SW 1271 (cell line): ENCODE measurements around the gene CA9.

Source experiments
- DNase-seq, 2 experiments: peaks; one replicate each; lab custom pipeline; 2025; lab: John Stamatoyannopoulos, UW

CA9 gene

DNA sequence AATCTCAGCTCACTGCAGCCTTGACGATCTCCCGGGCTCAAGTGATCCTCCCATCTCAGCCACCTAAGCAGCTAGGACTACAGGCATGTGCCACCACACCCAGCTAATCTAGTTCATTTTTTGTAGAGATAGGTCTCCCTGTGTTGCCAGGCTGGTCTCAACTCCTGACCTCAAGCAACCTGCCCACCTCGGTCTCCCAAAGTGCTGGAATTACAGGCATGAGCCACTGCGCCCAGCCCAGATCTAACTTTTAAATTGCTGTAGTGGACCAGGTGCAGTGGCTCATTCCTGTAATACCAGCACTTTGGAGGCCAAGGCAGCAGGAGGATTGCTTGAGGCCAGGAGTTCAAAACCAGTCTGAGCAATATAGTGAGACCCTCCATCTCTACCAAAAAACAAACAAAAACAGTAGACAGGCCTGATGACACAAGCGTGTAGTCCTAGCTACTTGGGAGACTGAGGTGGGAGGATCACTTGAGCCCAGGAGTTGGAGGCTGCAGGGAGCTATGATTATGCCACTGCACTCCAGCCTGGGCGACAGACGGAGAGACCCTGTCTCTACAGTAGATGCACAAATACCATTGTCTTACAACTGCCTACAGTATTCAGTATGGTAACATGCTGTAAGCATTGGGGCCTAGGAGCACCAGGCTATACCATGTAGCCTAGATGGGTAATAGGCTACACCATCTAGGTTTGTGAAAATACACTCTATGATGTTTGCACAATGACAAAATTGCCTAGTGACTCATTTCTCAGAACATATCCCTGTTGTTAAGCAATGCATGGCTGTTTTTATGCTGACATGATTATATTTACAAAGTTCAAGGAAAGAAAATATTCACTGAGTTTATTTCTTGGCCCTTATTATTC is 21.5 kb upstream of the CA9 start:
- DNase-seq = no peak

DNA sequence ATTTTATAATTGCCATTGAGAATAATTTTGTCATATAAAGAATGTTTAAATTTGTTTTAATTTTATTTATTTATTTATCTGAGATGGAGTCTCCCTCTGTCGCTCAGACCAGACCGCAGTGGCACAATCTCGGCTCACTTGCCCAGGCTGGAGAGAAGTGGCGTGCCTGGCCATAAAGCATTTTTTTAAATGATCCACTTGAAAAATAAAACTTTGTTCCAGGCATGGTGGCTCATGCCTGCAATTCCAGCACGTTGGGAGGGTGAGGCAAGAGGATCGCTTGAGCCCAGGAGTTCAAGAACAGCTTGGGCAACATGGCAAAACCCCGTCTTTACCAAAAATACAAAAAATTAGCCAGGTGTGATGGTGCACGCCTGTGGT is 20.9 kb upstream of the CA9 start:
- no peak for DNase-seq

DNA sequence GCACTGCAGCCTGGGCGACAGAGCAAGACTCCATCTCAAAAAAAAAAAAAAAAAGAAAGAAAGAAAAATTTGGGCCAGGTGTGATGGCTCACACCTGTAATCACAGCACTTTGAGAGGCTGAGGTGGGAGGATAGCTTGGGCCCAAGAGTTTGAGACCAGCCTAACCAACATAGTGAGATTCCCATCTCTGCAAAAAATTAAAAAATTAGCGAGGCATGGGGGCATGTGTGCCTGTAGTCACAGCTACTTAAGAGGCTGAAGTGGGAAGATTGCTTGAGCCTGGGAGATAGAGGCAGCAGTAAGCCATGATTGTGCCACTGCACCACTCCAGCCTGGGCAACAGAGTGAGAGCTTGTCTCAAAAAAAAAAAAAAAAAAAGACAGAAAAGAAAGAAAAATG is 20.1 kb upstream of the CA9 start:
- DNase-seq = no peak

GRCh38 chr9:35656348-35656747 is 17.4 kb upstream of the CA9 start:
- no peak for DNase-seq

DNA sequence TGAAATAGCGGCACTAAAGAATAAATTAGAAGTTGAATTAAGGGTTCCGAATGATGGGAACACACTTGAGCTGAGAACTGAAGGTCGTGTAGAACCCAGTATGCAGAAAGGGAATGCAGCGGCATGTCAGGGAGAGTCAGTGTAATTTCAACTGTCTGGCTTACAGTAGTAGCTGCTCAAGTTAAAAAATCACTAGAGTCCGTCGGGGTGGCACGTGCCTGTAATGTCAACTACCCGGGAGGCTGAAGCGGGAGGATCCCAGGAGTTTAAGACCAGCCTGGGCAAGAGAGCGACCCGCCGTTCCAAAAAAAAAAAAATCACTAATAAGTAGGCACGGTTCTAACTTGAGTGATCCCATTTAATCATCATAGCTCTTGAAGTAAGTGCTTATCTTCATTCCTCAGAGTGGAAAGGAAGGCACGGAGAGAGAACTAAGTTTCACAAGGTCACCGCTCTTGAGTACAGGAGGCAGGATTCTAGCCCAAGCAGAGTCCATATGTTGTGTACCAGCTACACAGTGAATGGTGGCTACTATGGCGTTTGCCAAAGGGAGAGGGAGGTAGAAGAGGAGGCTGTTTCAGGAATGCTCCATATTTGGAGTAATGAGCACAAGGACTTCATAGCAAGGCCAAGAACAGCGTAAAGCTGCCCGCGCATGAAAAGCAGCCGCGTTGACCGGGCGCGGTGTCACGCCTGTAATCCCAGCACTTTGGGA is 16.7 kb upstream of the CA9 start:
- DNase-seq = no peak

DNA sequence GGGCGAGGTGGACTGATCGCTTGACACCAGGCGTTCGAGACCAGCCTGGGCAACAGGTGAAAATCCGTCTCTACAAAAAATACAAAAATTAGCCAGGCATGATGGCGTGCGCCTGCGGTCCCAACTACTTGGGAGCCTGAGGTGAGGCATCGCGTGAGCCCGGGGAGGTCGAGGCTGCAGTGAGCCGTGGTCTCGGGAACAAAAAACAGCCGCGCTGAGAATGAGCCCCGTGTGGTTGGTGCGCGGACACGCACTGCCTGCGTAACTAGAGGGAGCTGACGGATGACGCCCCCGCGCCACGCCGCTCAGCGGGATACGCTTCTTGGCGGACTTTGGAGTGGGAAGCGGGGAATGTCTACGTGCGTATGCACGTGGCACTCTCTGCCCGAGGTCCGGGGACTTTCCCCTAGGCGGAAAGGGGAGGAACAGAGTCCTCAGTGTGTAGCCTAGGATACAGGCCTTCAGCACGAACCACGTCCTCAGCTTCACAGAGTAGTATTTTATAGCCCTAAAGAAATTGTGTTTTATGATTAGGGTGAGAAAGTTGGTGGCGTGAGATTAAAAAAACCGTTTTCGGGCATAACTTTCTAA is 16.1 kb upstream of the CA9 start, which contains the start of gene RMRP:
Gene RMRP (minus strand): TSS at position 474 of the 591 bp plus-strand sequence.
- DNase-seq = peak; percentile 89

GRCh38 chr9:35658137-35658967 is 15.4 kb upstream of the CA9 start, which contains the start of gene CCDC107:
Gene CCDC107 (plus strand): TSS chr9:35658292. CDS start chr9:35658380, 88 bp downstream.
- DNase-seq = peak; percentile 23 to 77

GRCh38 chr9:35658968-35659220 is 14.8 kb upstream of the CA9 start:
- no peak for DNase-seq

DNA sequence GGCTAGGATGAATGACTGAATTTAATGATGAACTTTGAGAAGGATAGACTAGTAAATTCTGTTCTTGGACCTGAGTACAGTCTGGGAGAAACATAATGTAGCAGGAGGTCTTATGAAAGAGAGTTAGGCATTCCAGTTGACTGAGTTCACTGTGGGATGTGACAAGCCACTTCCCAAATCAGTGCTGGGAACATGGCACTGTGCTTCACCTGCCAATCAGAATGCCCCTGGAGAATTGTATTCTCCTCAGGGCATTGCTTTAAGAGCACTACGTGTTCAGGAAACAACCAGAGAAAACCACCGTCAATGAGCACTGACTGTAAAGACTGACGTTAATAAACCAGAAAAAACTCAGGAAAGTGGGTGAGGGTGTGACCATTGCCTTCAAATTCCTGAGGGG is 14.4 kb upstream of the CA9 start:
- DNase-seq = peak in 1 of 2 experiments; percentile 29

- peak in 1 of 2 experiments; percentile 32 for DNase-seq
Observed at GRCh38 chr9:35660966-35661415, 12.7 kb upstream of the CA9 start.

GRCh38 chr9:35661756-35662350 is 11.9 kb upstream of the CA9 start:
- DNase-seq = no peak

GRCh38 chr9:35662437-35662836 is 11.3 kb upstream of the CA9 start:
- no peak for DNase-seq

DNA sequence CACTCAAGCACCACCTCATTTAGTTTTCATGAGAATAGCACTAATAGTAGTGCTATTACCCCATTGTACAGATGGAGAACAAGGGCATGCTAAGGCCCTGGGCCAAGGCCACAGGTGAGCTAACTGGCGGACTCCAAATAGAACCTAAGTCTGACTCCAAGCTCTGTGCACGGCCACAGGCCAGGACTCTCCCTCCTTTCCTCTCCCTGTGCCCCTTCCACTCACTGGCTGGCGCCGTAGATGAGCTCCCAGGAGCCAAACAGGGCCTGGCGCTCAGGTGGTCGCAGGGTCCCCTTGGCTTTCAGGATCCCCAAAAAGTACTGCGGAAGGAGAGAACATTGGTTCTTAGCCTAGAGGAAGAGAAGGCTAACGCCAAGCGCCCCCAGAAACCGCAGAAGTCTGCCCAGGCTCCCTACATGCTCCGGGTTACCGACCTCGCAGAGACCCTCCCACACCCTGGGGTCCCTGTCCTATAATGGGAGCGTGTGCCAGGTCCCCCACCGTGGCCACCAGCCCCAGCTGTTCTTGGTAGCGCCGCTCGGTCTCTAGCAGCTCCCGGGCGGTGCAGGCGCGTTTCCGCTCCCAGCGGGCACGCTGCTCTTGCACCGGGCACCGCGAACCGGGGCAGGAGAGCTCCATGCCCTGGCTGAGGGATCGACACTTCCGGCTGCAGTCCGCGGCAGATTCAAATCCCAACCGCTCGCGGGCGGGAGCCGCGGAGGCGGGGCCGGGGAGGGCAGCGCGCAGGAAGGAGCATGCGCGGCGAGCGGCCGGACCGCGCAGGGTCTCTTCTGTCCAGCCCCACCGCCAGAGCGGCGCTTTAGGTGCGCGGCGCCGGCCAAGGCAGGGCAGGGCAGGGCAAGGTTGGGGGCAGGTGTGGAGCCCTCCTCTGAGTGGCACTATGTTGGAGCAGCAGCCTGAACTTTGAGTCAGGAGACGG is 8.9 kb upstream of the CA9 start, which contains the start of gene ARHGEF39:
Gene ARHGEF39 (minus strand): TSS at position 665 of the 940 bp plus-strand sequence. CDS start 26 bp downstream, at position 639.
- peak; percentile 44 to 60 for DNase-seq

- DNase-seq = no peak
Observed at GRCh38 chr9:35665471-35665818, 8.3 kb upstream of the CA9 start.

DNA sequence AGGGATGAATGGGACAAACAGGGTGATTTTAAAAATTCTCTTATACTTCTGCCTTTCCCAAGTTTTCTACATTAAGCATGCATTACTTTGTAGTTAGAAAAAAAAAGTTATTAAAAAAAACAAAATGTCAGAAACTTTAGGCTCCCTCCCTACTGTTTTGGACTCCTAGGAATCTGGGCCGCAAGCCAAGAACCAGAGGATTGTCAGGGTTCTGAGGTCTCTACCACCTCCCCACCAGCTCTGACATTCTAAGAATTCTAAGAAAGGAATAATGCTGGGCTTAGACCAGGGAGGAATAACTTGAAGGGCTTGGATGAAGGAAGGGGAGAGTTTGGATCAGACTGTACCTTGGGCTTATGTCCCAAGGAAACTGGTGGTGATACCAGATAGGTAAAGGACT is 7.7 kb upstream of the CA9 start:
- no peak for DNase-seq

DNA sequence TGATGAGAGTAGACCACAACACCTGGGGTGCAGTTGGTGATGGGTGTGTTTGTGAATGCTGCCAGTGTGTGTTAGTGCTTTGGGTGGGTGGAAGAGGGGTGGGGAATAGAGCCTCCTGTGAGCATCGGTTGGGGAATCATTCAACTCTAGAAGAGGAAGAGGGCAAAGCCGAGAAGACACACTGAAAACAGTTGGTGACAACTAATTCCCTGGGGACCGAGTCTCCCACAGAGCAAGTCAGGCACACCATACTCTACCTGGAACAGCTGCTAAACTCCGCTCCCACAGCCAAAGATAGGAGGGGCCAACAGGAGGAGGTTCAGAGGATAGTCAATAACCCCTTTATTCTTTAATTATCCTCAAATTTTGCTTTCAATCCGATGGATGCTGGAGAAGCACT is 7.2 kb upstream of the CA9 start:
- no peak for DNase-seq

DNA sequence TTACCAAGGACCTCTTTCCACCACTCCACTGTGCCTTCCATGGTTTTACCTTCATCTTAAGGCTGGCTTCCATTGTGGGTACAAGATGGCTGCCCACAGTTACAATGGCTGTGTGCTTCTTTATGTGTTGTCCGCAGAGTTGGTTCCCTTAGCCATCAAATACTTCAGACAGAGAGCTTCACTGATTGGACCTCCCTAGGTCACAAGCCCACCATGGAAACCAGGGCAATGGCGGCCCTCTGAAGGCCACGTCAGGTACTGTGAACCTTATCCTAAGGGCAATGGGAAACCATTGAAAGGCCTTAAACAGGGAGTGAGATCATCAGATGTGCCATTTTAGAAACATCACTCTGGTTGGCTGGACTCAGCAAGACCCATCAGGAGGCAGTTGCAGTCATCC is 5.8 kb upstream of the CA9 start:
- no peak for DNase-seq

- no peak for DNase-seq
Observed at GRCh38 chr9:35669331-35670145, 4.2 kb upstream of the CA9 start.

DNA sequence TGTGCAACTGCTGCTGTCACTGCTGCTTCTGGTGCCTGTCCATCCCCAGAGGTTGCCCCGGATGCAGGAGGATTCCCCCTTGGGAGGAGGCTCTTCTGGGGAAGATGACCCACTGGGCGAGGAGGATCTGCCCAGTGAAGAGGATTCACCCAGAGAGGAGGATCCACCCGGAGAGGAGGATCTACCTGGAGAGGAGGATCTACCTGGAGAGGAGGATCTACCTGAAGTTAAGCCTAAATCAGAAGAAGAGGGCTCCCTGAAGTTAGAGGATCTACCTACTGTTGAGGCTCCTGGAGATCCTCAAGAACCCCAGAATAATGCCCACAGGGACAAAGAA is 265 bp downstream of the CA9 start:
- DNase-seq = no peak

- no peak for DNase-seq
Observed at GRCh38 chr9:35675204-35675603, 1.5 kb downstream of the CA9 start.
